Peyer's patch (tissue), 4 donors: Measurements from ENCODE around the gene SORCS3. TPM values are rescaled to one million over a fixed set of nuclear protein-coding genes. Genes with fewer than 3 reads are reported as not detected.

ENCODE experiments used
- DNase-seq, 3 donors: peaks; one replicate each; pipeline ENCODE4 v3.0.0-alpha.2; 2017 to 2019
- H3K27ac ChIP-seq, 4 donors: fragments of 200-600 bp; sonication (generic); one replicate each; pipeline ENCODE4 v1.5.1; 2016 to 2019
- H3K27me3 ChIP-seq, 2 donors: fragments of 200-600 bp; sonication (generic); one replicate each; pipeline ENCODE4 v1.5.1; 2019
- H3K36me3 ChIP-seq, 3 donors: fragments of 200-600 bp; sonication (generic); one replicate each; pipeline ENCODE4 v1.5.1; 2016 to 2019
- H3K4me1 ChIP-seq, 4 donors: fragments of 200-600 bp; sonication (generic); one replicate each; pipeline ENCODE4 v1.5.1; 2016 to 2019
- H3K4me3 ChIP-seq, 4 donors: fragments of 200-600 bp; sonication (generic); 1 replicate in 3 of 4; 2 replicates in 1 of 4; pipeline ENCODE4 v1.5.1; 2016 to 2019; ENCODE audit warnings: mild to moderate bottlenecking in 1 of 4
- H3K9me3 ChIP-seq, 4 donors: fragments of 200-600 bp; sonication (generic); one replicate each; pipeline ENCODE4 v1.5.1; 2016 to 2019; ENCODE audit warnings: mild to moderate bottlenecking in 1 of 4
- POLR2A ChIP-seq, 2 donors: fragments of 450-650 bp; IDR thresholded peaks; one replicate each; pipeline ENCODE4 v1.5.1; 2017; ENCODE audit warnings: antibody characterized with exemption in 2 of 2, mild to moderate bottlenecking in 2 of 2, moderate library complexity in 2 of 2
- total RNA-seq, 4 donors: library from RNA; depleted of rRNA; stranded (reverse); fragments of >200 nt; gene quantifications; one replicate each; pipeline ENCODE4 v1.1.0, GENCODE V29; 2016
- TF ChIP-seq, protein P1 (sequence below), 6 experiments: fragments of 450-650 bp in 4 of 6; fragments of 200-600 bp in 2 of 6; sonication (generic) in 1 of 6; IDR thresholded peaks; one replicate each; pipeline ENCODE4 v1.5.1; 2017 to 2019; ENCODE audit warnings: antibody characterized with exemption in 6 of 6, mild to moderate bottlenecking in 3 of 6, moderate library complexity in 1 of 6

Gene SORCS3
- total RNA-seq, 4 donors from 2014 or later, result 0.27 to 0.66 TPM; not detected in 2

DNA sequence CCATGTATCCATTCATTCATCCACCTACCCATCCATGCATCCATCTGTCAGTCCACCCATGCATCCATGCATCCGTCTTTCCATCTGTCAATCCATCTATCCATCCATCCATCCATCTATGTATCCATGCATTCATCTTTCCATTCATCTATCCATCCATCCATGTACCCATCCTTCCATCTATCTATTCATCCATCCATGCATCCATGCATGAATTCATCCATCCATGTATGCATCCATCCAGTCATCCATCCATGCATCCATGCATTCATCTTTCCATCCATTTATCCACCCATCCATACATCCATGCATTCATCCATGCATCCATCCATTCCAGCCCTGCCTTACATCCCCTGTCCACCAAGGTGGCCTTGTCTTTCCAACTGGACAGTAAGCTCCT lies 45.7 kb downstream of the SORCS3 start:
- Histone ChIP-seq H3K4me3 (no peak overlapping the region), H3K4me1 (no peaks in the 10 kb centered on the region), H3K36me3 (no peaks in the 10 kb centered on the region), H3K27ac (no peak overlapping the region), H3K27me3 (no peaks in the 10 kb centered on the region), H3K9me3 (no peaks in the 10 kb centered on the region)
- TF ChIP-seq, protein P1, sequence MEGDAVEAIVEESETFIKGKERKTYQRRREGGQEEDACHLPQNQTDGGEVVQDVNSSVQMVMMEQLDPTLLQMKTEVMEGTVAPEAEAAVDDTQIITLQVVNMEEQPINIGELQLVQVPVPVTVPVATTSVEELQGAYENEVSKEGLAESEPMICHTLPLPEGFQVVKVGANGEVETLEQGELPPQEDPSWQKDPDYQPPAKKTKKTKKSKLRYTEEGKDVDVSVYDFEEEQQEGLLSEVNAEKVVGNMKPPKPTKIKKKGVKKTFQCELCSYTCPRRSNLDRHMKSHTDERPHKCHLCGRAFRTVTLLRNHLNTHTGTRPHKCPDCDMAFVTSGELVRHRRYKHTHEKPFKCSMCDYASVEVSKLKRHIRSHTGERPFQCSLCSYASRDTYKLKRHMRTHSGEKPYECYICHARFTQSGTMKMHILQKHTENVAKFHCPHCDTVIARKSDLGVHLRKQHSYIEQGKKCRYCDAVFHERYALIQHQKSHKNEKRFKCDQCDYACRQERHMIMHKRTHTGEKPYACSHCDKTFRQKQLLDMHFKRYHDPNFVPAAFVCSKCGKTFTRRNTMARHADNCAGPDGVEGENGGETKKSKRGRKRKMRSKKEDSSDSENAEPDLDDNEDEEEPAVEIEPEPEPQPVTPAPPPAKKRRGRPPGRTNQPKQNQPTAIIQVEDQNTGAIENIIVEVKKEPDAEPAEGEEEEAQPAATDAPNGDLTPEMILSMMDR (IDR thresholded peaks at IDR 0.05), result no peak
- TF ChIP-seq POLR2A (IDR thresholded peaks at IDR 0.05), result no peak
- DNase-seq, result no peak

DNA sequence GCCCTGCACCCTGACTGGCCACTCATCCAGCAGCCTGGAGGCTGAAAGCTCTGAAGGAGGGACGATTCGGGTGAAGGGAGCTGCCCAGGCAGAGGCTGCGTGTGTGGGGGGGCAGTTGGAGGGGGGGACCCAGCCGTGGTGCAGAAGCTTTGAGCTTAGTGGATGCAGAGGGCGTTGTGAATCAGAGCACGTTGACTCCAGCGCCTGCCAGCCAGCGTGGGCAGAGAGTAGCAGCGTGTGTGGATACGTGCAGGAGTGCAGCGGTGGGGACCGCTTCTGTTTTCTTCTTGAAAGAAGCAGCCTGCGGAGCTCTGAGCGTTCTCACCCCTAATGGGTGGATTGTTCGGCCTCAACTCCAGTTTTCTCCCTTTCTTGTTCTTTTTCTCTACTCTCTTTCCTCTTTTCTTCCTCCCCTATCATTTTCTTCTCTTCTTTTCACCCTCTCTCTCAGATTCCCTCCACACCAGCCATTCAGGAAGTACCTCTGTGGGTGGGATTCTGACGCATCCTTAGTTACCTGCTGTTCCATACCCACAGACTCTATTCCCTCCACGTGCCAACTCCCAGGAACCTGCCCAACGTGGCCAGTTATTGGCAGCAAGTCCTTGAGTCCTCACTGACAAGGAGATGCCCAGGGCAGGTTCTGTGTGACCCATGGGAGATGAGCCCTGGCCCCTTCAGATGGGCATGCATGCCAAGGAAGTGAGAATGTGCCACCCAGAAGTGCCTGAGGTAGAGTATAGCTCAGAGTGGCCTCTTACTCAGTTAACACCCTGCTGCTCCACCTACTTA lies 47.4 kb downstream of the SORCS3 start:
- Histone ChIP-seq H3K36me3 (no peaks in the 10 kb centered on the region), H3K4me1 (no peaks in the 10 kb centered on the region), H3K9me3 (no peaks in the 10 kb centered on the region), H3K27ac (no peak overlapping the region), H3K27me3 (no peaks in the 10 kb centered on the region), H3K4me3 (no peak overlapping the region)
- TF ChIP-seq POLR2A (IDR thresholded peaks at IDR 0.05), result no peak
- TF ChIP-seq, protein P1 (IDR thresholded peaks at IDR 0.05), result no peak
- DNase-seq, result no peak

DNA sequence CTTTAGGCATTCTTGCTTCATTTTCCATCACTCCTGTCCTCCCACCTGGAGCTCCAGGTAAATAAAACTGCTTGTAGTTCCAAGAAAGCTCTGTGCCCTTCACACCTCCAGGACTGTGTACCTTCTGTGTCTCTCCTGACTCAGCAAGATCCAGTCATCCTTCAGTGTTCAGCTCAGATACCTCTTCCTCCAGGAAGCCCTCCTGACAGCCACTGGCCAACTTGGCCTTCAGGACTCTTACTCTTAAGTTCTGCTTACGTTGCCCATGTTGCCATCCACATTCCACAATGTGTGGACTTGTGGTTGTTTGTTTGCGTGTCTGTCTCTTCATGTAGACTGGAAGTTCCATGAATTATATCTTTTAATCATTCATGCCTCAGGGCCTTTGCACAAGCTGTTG lies 48.0 kb downstream of the SORCS3 start:
- Histone ChIP-seq H3K36me3 (no peaks in the 10 kb centered on the region), H3K9me3 (no peaks in the 10 kb centered on the region), H3K27ac (no peak overlapping the region), H3K4me3 (no peak overlapping the region), H3K27me3 (no peaks in the 10 kb centered on the region), H3K4me1 (no peaks in the 10 kb centered on the region)
- no peak for DNase-seq
- TF ChIP-seq, protein P1 (IDR thresholded peaks at IDR 0.05), result no peak
- TF ChIP-seq POLR2A (IDR thresholded peaks at IDR 0.05), result no peak

DNA sequence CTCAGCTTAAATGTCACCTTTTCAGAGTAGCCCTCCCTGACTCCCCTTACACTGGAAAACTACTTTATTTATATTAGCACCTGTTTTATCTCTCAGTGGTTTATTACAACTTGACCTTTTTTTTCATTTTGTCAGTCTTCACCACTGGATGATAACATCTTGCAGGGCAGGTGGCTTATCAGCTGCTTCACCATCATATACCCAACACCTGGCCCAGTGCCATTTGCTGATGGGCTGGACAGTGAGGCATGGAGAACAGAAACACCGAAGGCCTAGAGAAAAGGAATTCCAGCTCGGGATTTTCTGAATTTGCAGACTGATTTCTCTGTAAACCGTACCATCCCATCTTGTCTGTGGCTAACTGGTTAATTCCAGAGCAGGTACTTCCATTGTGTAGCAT lies 48.5 kb downstream of the SORCS3 start:
- Histone ChIP-seq H3K27me3 (no peaks in the 10 kb centered on the region), H3K36me3 (no peaks in the 10 kb centered on the region), H3K9me3 (no peaks in the 10 kb centered on the region), H3K27ac (no peak overlapping the region), H3K4me3 (no peak overlapping the region), H3K4me1 (no peaks in the 10 kb centered on the region)
- no peak for DNase-seq
- no peak for TF ChIP-seq POLR2A (IDR thresholded peaks at IDR 0.05)
- TF ChIP-seq, protein P1 (IDR thresholded peaks at IDR 0.05), result no peak

DNA sequence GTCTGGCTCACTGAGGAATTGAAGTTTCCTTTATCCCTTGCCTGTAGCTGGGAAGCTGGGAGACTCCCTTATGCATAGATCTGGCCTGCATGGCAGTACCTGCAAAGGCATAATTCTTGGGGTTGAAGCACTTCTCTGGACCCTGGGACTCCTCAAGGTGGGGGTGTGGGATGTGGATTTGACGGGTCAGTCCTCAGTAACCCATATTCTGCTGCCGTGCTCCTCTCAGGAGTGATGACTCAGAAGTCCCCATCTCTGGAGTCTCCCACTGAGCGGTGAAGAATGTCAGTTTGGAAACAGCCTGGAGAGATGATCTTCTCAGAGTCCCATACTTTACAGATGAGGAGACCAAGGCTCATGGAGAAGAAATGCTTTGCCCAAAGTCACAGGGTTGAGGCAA lies 49.0 kb downstream of the SORCS3 start:
- Histone ChIP-seq H3K4me1 (no peaks in the 10 kb centered on the region), H3K4me3 (no peak overlapping the region), H3K9me3 (no peaks in the 10 kb centered on the region), H3K27me3 (no peaks in the 10 kb centered on the region), H3K27ac (no peak overlapping the region), H3K36me3 (no peaks in the 10 kb centered on the region)
- no peak for TF ChIP-seq POLR2A (IDR thresholded peaks at IDR 0.05)
- TF ChIP-seq, protein P1 (IDR thresholded peaks at IDR 0.05), result no peak
- no peak for DNase-seq
